LNCaP clone FGC (cell line): ENCODE data around the gene MS4A10.

Source experiments
- DNase-seq: peaks from one replicate; pipeline ENCODE4 v3.0.0-alpha.2; 2011; ENCODE audit warnings: low read depth
- H3K4me3 ChIP-seq: 2 replicates; pipeline ENCODE4 v1.5.1; 2011; ENCODE audit warnings: mild to moderate bottlenecking, low read depth, low read length, control low read depth
- TF ChIP-seq, protein P1 (sequence below): IDR thresholded peaks from 2 replicates; pipeline ENCODE4 v1.5.1; 2012; ENCODE audit warnings: mild to moderate bottlenecking; ENCODE audit not compliant: control insufficient read depth, insufficient read depth; ENCODE audit errors: extremely low read depth

MS4A10 gene

GRCh38 chr11:60771879-60772525 is 13.1 kb upstream of the MS4A10 start:
- DNase-seq = no peak
- TF ChIP-seq, protein P1, sequence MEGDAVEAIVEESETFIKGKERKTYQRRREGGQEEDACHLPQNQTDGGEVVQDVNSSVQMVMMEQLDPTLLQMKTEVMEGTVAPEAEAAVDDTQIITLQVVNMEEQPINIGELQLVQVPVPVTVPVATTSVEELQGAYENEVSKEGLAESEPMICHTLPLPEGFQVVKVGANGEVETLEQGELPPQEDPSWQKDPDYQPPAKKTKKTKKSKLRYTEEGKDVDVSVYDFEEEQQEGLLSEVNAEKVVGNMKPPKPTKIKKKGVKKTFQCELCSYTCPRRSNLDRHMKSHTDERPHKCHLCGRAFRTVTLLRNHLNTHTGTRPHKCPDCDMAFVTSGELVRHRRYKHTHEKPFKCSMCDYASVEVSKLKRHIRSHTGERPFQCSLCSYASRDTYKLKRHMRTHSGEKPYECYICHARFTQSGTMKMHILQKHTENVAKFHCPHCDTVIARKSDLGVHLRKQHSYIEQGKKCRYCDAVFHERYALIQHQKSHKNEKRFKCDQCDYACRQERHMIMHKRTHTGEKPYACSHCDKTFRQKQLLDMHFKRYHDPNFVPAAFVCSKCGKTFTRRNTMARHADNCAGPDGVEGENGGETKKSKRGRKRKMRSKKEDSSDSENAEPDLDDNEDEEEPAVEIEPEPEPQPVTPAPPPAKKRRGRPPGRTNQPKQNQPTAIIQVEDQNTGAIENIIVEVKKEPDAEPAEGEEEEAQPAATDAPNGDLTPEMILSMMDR = no peak

GRCh38 chr11:60772666-60773065 is 12.5 kb upstream of the MS4A10 start:
- TF ChIP-seq, protein P1 = no peak
- DNase-seq = no peak

More at GRCh38 chr11:60771879-60772525, 13.1 kb upstream of the MS4A10 start:
- H3K4me3 ChIP-seq = no peak overlapping the region

GRCh38 chr11:60774726-60775125 is 10.4 kb upstream of the MS4A10 start:
- TF ChIP-seq, protein P1 = no peak
- H3K4me3 ChIP-seq = no peak overlapping the region
- no peak for DNase-seq

More at GRCh38 chr11:60772666-60773065, 12.5 kb upstream of the MS4A10 start:
- no peak overlapping the region for H3K4me3 ChIP-seq

DNA sequence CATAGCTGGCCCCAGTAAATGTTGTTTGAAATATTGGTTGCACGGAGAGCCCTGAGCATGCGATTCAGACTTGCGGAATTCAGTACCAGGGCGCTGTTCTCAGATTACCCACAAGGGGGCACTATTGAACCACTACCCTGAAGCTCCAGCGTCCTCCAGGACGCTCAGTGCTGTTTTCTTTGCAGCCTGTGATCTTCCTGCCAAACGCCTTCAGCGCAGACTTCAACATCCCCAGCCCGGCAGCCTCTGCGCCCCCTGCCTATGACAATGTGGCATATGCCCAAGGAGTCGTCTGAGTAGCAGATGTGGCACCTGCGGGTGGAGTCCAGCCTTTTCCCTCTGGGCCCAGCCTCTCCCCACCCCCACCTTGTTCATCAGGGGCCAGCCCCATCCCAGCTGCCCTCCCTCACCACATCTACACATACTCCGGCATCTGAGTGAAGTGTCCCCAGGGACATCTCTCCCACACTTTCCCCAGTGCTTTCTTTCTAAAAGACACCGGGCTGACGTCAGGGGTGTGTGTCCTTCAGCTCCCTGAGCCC is 9.6 kb upstream of the MS4A10 start:
- no peak overlapping the region for H3K4me3 ChIP-seq
- DNase-seq = peak; percentile 81
- TF ChIP-seq, protein P1 = peak; percentile 79

DNA sequence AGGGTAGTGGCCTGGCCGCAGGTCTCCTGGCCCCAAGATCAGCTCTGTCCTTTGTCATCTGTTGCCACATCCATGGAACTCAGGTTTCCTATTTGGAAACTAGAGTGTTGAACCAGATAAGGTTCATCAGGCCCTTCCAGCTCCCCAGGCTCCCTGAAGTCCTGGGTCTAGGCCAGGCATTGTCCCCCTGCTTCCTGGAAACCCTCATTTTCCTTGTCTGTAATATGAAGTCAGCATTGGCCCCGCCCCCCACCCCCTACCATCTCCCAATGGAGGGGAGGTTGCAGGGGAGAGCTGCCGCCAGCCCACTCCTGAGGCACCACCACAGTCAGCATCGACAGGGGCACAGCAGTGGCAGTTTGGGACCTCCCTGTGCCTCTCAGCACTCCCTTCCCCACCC is 9.0 kb upstream of the MS4A10 start:
- DNase-seq = no peak
- no peak overlapping the region for H3K4me3 ChIP-seq
- TF ChIP-seq, protein P1 = no peak

DNA sequence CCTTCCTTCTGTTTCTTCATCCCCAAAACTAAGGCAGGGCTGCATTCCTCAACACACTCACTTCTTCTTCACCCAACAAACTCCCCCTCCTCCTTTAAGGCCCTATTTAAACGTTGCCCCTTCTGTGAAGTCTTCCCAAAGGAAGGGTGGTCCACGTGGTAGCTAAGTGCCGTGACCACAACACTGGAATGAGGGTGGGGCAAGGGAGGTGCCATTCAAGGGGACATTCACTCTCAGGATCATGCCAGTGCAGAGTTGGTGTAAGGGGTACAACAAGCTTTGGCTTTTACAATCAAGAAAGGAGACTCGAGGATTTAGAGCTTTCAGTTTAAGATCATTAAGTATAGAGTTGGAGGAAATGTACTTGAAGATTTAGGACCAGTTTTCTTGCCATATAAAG is 8.0 kb upstream of the MS4A10 start:
- TF ChIP-seq, protein P1 = no peak

DNA sequence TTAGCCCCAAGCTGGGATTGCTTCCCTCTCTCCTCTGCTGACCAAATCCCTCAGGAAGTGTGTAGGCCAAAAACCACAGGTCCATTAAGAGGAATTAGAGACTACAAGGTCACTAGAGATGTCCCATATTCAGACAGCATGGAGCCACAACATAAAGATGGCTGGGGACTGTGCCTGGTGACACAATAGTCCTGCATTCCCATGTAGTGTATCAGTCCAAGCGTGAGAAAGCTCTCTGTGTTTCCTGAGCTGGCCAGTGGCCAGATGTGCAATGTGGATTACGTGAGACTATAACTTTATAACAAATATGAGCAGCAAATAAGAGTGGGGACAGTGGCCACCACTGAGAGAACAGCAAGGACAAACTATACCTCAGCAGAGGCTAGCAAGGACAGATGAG is 7.6 kb upstream of the MS4A10 start:
- no peak overlapping the region for H3K4me3 ChIP-seq
- DNase-seq = peak; percentile 58
- TF ChIP-seq, protein P1 = no peak

More for the DNA sequence above, 8.0 kb upstream of the MS4A10 start:
- DNase-seq = no peak
- no peak overlapping the region for H3K4me3 ChIP-seq
